A549 (cell line): ENCODE results near the gene NRXN3. TPM values are rescaled to one million over a fixed set of nuclear protein-coding genes. Genes with fewer than 3 reads are reported as not detected.

Experiments used
- ATAC-seq, 2 experiments: fragments of 200-7000 bp in 1 of 2; fragments of >200 bp in 1 of 2; cut with Nextera tagmentation in 1 of 2; cut with Tn5 transposase in 1 of 2; 3 replicates each; pipeline versions ENCODE4 v1.8.0 to v1.9.1; 2018 to 2020; ENCODE audit warnings: mild to moderate bottlenecking in 1 of 2, moderate library complexity in 1 of 2
- CTCF ChIA-PET: fragments of 300-600 bp; sonication (Branson Sonifier 250); formaldehyde crosslinking; extraction: SDS; loops from one replicate; lab custom pipeline; 2021; ENCODE audit warnings: antibody characterized with exemption, inconsistent platforms; lab: Yijun Ruan, JAX
- POLR2A ChIA-PET: fragments of 350-600 bp; formaldehyde crosslinking; extraction: SDS; loops from one replicate; lab custom pipeline; 2021; ENCODE audit warnings: antibody characterized with exemption, inconsistent platforms; lab: Yijun Ruan, JAX
- DNase-seq, 2 experiments: peaks; one replicate each; pipeline versions ENCODE4 v3.0.0 to v3.0.0-alpha.2; 2011 to 2016; ENCODE audit warnings: low read depth in 1 of 2, low spot score in 1 of 2
- FAIRE-seq: peaks from 2 replicates; lab custom pipeline; 2011; peaks lifted over from hg19 to GRCh38; lab: Jason Lieb, UNC
- H3K27ac ChIP-seq, 2 experiments: fragments of >200 bp; sonication (Bioruptor Twin); formaldehyde crosslinking; 3 replicates each; pipeline ENCODE4 v1.5.1; 2016 to 2017
- H3K4me1 ChIP-seq: fragments of >200 bp; sonication (Bioruptor Twin); formaldehyde crosslinking; 3 replicates; pipeline ENCODE4 v1.6.1; 2016
- H3K4me2 ChIP-seq: fragments of >200 bp; sonication (Bioruptor Twin); formaldehyde crosslinking; 3 replicates; pipeline ENCODE4 v1.6.1; 2016
- H3K4me3 ChIP-seq: fragments of >200 bp; sonication (Bioruptor Twin); formaldehyde crosslinking; 3 replicates; pipeline ENCODE4 v1.5.1; 2016
- H3K9me3 ChIP-seq: fragments of >200 bp; sonication (Bioruptor Twin); formaldehyde crosslinking; 3 replicates; pipeline ENCODE4 v1.6.1; 2016
- ATOH8 ChIP-seq: fragments of 250-450 bp; sonication (Bioruptor Pico); IDR thresholded peaks from 2 replicates; pipeline ENCODE4 v1.5.0; 2020; ENCODE audit warnings: low read depth, mild to moderate bottlenecking, moderate library complexity
- BHLHE40 ChIP-seq: IDR thresholded peaks from 2 replicates; pipeline ENCODE4 v1.6.1; 2012; ENCODE audit warnings: low read depth, low read length, inconsistent platforms
- CBX2 ChIP-seq: fragments of 200-600 bp; sonication (generic); IDR thresholded peaks from 2 replicates; pipeline ENCODE4 v1.6.1; 2016; ENCODE audit warnings: low read depth, mild to moderate bottlenecking, borderline replicate concordance
- CEBPB ChIP-seq, 2 experiments: fragments of >200 bp in 1 of 2; sonication (Bioruptor Twin) in 1 of 2; formaldehyde crosslinking in 1 of 2; IDR thresholded peaks; 2 replicates each; pipeline ENCODE4 v1.6.1; 2012 to 2016
- CTCF ChIP-seq: fragments of >200 bp; sonication (Bioruptor Twin); formaldehyde crosslinking; IDR thresholded peaks from 3 replicates; pipeline ENCODE4 v1.5.1; 2016
- ELK1 ChIP-seq: fragments of 150-350 bp; IDR thresholded peaks from 2 replicates; pipeline ENCODE4 v1.6.1; 2014; ENCODE audit warnings: low read depth, mild to moderate bottlenecking, low read length
- ESRRA ChIP-seq: fragments of 150-350 bp; IDR thresholded peaks from 2 replicates; pipeline ENCODE4 v1.6.1; 2014; ENCODE audit warnings: mild to moderate bottlenecking, low read length, borderline replicate concordance
- FOSB ChIP-seq: fragments of 250-450 bp; sonication (Bioruptor Pico); IDR thresholded peaks from 2 replicates; pipeline ENCODE4 v1.5.0; 2020; ENCODE audit warnings: mild to moderate bottlenecking, moderate library complexity
- HEYL ChIP-seq: fragments of 250-450 bp; sonication (Bioruptor Pico); IDR thresholded peaks from 2 replicates; pipeline ENCODE4 v1.8.0; 2021; ENCODE audit warnings: mild to moderate bottlenecking, moderate library complexity
- RAD21 ChIP-seq, 2 experiments: fragments of >200 bp in 1 of 2; sonication (Bioruptor Twin) in 1 of 2; formaldehyde crosslinking in 1 of 2; IDR thresholded peaks in 1 of 2; conservative IDR thresholded peaks in 1 of 2; 2 replicates in 1 of 2; 3 replicates in 1 of 2; pipeline ENCODE4 v1.6.1; 2012 to 2018; ENCODE audit warnings: inconsistent platforms in 1 of 2
- RARB ChIP-seq: fragments of 250-450 bp; sonication (Bioruptor Pico); IDR thresholded peaks from 2 replicates; pipeline ENCODE4 v1.8.0; 2021; ENCODE audit warnings: mild to moderate bottlenecking, moderate library complexity
- SMC3 ChIP-seq: fragments of >200 bp; sonication (Bioruptor Twin); formaldehyde crosslinking; IDR thresholded peaks from 3 replicates; pipeline ENCODE4 v1.6.1; 2018; ENCODE audit warnings: inconsistent platforms
- TFCP2L1 ChIP-seq: fragments of 250-450 bp; sonication (Bioruptor Pico); IDR thresholded peaks from 2 replicates; pipeline ENCODE4 v1.5.0; 2021; ENCODE audit warnings: mild to moderate bottlenecking
- ZC3H11A ChIP-seq: fragments of 450-650 bp; IDR thresholded peaks from 2 replicates; pipeline ENCODE4 v1.6.1; 2014; ENCODE audit warnings: antibody characterized with exemption, mild to moderate bottlenecking
- ZSCAN20 ChIP-seq: fragments of 250-450 bp; sonication (Bioruptor Pico); IDR thresholded peaks from 2 replicates; pipeline ENCODE4 v1.8.0; 2022; ENCODE audit warnings: mild to moderate bottlenecking, moderate library complexity
- WGBS: methylation state at CpG from one replicate; pipeline ENCODE4 v1.1.6; 2017; ENCODE audit errors: missing lambda C conversion rate; 5-methylcytosine and 5-hydroxymethylcytosine counted together
- polyA plus RNA-seq, 4 experiments: library from polyadenylated mRNA; depleted of rRNA in 3 of 4; stranded (reverse); fragments of >200 nt; fragmentation: RNase III in 1 of 4; extraction: RNeasy Plus Mini Kit Qiagen cat#74134 plus additional on column Dnase treatment in 1 of 4; gene quantifications; 2 replicates in 3 of 4; 3 replicates in 1 of 4; pipeline ENCODE4 v1.2.3, GENCODE V29; 2011 to 2017

NRXN3 gene
- polyA plus RNA-seq, 2 of the 4 experiments (the other 2 are of a cell fraction), result 0.62 to 2.3 TPM

GRCh38 chr14:78448164-78449094 is 278.3 kb downstream of the NRXN3 start:
- ATAC-seq (peak in 1 of 2 experiments; percentile 79; a peak in 3 of 6 replicates), DNase-seq (peak; percentile 40 to 52), FAIRE-seq (no peak)
- CTCF ChIA-PET, result interaction anchor here (1.6 kb wide), 1 partner anchor 23 kb away, joined by 3 read pairs; no protein-coding TSS in a partner anchor
- no peaks in the 10 kb centered on the region for H3K9me3 ChIP-seq
- WGBS, result 11% methylated on average over 13 of the region's 13 CpGs
- peak; percentile 53 for TF ChIP-seq CTCF
- TF ChIP-seq SMC3, result peak; percentile 41; the same call in 2 of the 3 replicates
- TF ChIP-seq RAD21 (conservative IDR thresholded peaks at IDR 0.05 in 1 of 2, IDR thresholded peaks at IDR 0.05 in 1 of 2), result peak; percentile 40 to 69; a peak in 3 of 5 replicates
- no peak for TF ChIP-seq HEYL (CRISPR knock-in tag)
- TF ChIP-seq ZC3H11A, result no peak
- no peak for TF ChIP-seq BHLHE40
- no peak for TF ChIP-seq ATOH8 (CRISPR knock-in tag)
- TF ChIP-seq ESRRA, result no peak
- TF ChIP-seq FOSB (CRISPR knock-in tag), result no peak
- no peak for TF ChIP-seq CBX2
- no peak for TF ChIP-seq ELK1
- peak; percentile 41 to 83; a peak in 3 of 4 replicates for TF ChIP-seq CEBPB (IDR thresholded peaks at IDR 0.05)
- POLR2A ChIA-PET, result no interaction called here
- H3K27ac ChIP-seq, result no peak overlapping the region
- H3K4me1 ChIP-seq, result no peaks in the 10 kb centered on the region
- H3K4me3 ChIP-seq, result no peak overlapping the region
- H3K4me2 ChIP-seq, result no peak overlapping the region

- Histone ChIP-seq H3K4me2 (no peak overlapping the region), H3K4me1 (no peaks in the 10 kb centered on the region), H3K27ac (no peak overlapping the region), H3K4me3 (no peak overlapping the region), H3K9me3 (no peaks in the 10 kb centered on the region)
- FAIRE-seq (no peak), DNase-seq (no peak), ATAC-seq (no peak)
- ChIA-PET POLR2A (no interaction called here), CTCF (no interaction called here)
- WGBS, result 1% methylated on average over 6 of the region's 6 CpGs
- TF ChIP-seq CTCF (no peak), CBX2 (no peak), RARB (CRISPR knock-in tag) (no peak), TFCP2L1 (CRISPR knock-in tag) (no peak), ZC3H11A (no peak), ZSCAN20 (CRISPR knock-in tag) (no peak)
Observed at GRCh38 chr14:78450669-78451318, 280.6 kb downstream of the NRXN3 start.
